NCI-H748 (cell line): ENCODE results near the gene SAMD14.
"Not testable (repeated sequence)": the region's sequence is repeated elsewhere in the genome, so short reads cannot be mapped to it uniquely, and the experiment has no call there.

ENCODE experiments used
- DNase-seq: peaks from one replicate; lab custom pipeline; 2025; ENCODE audit not compliant: unreplicated experiment; lab: John Stamatoyannopoulos, UW

Gene SAMD14

GRCh38 chr17:50078430-50078829, 51.5 kb downstream of the SAMD14 start:
- DNase-seq, result no peak

- DNase-seq, result peak; percentile 64
Measured at GRCh38 chr17:50076591-50077235, 53.2 kb downstream of the SAMD14 start.

GRCh38 chr17:50076221-50076590, 53.8 kb downstream of the SAMD14 start:
- DNase-seq, result no peak

- DNase-seq, result no peak
Measured at GRCh38 chr17:50075446-50076032, 54.4 kb downstream of the SAMD14 start.

- no peak for DNase-seq
Measured at GRCh38 chr17:50074227-50074626, 55.7 kb downstream of the SAMD14 start.

GRCh38 chr17:50072925-50073324, 57.0 kb downstream of the SAMD14 start:
- DNase-seq, result no peak

- DNase-seq, result no peak
Measured at GRCh38 chr17:50072130-50072529, 57.8 kb downstream of the SAMD14 start.

GRCh38 chr17:50071692-50072091, 58.3 kb downstream of the SAMD14 start:
- DNase-seq, result no peak

- DNase-seq, result no peak
Measured at GRCh38 chr17:50070908-50071680, 58.9 kb downstream of the SAMD14 start.

GRCh38 chr17:50067996-50068395, 62.0 kb downstream of the SAMD14 start:
- DNase-seq, result no peak

- DNase-seq, result no peak
Measured at GRCh38 chr17:50066995-50067394, 63.0 kb downstream of the SAMD14 start.

- DNase-seq, result no peak
Measured at GRCh38 chr17:50065056-50065455, 64.9 kb downstream of the SAMD14 start.

GRCh38 chr17:50064253-50065001, 65.5 kb downstream of the SAMD14 start:
- DNase-seq, result no peak

- no peak for DNase-seq
Measured at GRCh38 chr17:50063561-50064252, 66.3 kb downstream of the SAMD14 start.

GRCh38 chr17:50062293-50063243, 67.4 kb downstream of the SAMD14 start:
- DNase-seq, result no peak

- not testable (repeated sequence) for DNase-seq
Measured at GRCh38 chr17:50061713-50062045, 68.3 kb downstream of the SAMD14 start.

- no peak for DNase-seq
Measured at GRCh38 chr17:50060951-50061712, 68.8 kb downstream of the SAMD14 start.
